ENCODE data around the gene MARK2.
A peak's percentile ranks its signal among the peaks of the same experiment; 100 is the strongest.

The MARK2 gene

GRCh38 chr11:63844836-63845235 lies 5.9 kb downstream of the MARK2 start:
- TF ChIP-seq CTCF (IDR thresholded peaks at IDR 0.05; ENCODE audit: unreplicated experiment in 3 of 3): no peak
- no peak overlapping the region for H3K4me3 Mint-ChIP-seq
- H3K4me1 Mint-ChIP-seq: peaks cover 41% of the 10 kb centered on the region
- H3K36me3 Mint-ChIP-seq (ENCODE audit: low read depth): peaks cover 22% of the 10 kb centered on the region
- H3K27ac Mint-ChIP-seq: peak overlapping the region in 1 of 3 experiments; percentile 54
- H3K27me3 Mint-ChIP-seq (ENCODE audit: low read depth): no peaks in the 10 kb centered on the region
- no peaks in the 10 kb centered on the region for H3K9me3 Mint-ChIP-seq

- Mint-ChIP-seq H3K27ac (peak overlapping the region in 2 of 3 experiments; percentile 33 to 54), H3K9me3 (no peaks in the 10 kb centered on the region), H3K27me3 (ENCODE audit: low read depth) (no peaks in the 10 kb centered on the region), H3K4me3 (no peak overlapping the region), H3K36me3 (ENCODE audit: low read depth) (peaks cover 22% of the 10 kb centered on the region), H3K4me1 (peaks cover 38% of the 10 kb centered on the region)
- TF ChIP-seq CTCF (IDR thresholded peaks at IDR 0.05; ENCODE audit: unreplicated experiment in 3 of 3): no peak
Observed at GRCh38 chr11:63845303-63845702, 6.4 kb downstream of the MARK2 start.

GRCh38 chr11:63845911-63846310 lies 7.0 kb downstream of the MARK2 start:
- Mint-ChIP-seq H3K36me3 (ENCODE audit: low read depth) (peaks cover 22% of the 10 kb centered on the region), H3K4me1 (peaks cover 32% of the 10 kb centered on the region), H3K27ac (peak overlapping the region in 1 of 3 experiments; percentile 54), H3K4me3 (no peak overlapping the region), H3K9me3 (no peaks in the 10 kb centered on the region), H3K27me3 (ENCODE audit: low read depth) (no peaks in the 10 kb centered on the region)
- TF ChIP-seq CTCF (IDR thresholded peaks at IDR 0.05; ENCODE audit: unreplicated experiment in 3 of 3): no peak

GRCh38 chr11:63846897-63847296 lies 8.0 kb downstream of the MARK2 start:
- no peak for TF ChIP-seq CTCF (IDR thresholded peaks at IDR 0.05; ENCODE audit: unreplicated experiment in 3 of 3)
- no peaks in the 10 kb centered on the region for H3K27me3 Mint-ChIP-seq (ENCODE audit: low read depth)
- H3K4me3 Mint-ChIP-seq: no peak overlapping the region
- peaks cover 28% of the 10 kb centered on the region for H3K36me3 Mint-ChIP-seq (ENCODE audit: low read depth)
- peaks cover 30% of the 10 kb centered on the region for H3K4me1 Mint-ChIP-seq
- H3K27ac Mint-ChIP-seq: peak overlapping the region in 2 of 3 experiments; percentile 53 to 75
- H3K9me3 Mint-ChIP-seq: no peaks in the 10 kb centered on the region

GRCh38 chr11:63847363-63847762 lies 8.5 kb downstream of the MARK2 start:
- Mint-ChIP-seq H3K4me3 (no peak overlapping the region), H3K9me3 (no peaks in the 10 kb centered on the region), H3K27ac (peak overlapping the region; percentile 53 to 75 (median 66)), H3K36me3 (ENCODE audit: low read depth) (peaks cover 28% of the 10 kb centered on the region), H3K4me1 (peaks cover 31% of the 10 kb centered on the region), H3K27me3 (ENCODE audit: low read depth) (no peaks in the 10 kb centered on the region)
- no peak for TF ChIP-seq CTCF (IDR thresholded peaks at IDR 0.05; ENCODE audit: unreplicated experiment in 3 of 3)

GRCh38 chr11:63849691-63850090 lies 10.8 kb downstream of the MARK2 start:
- H3K4me3 Mint-ChIP-seq: no peak overlapping the region
- no peak for TF ChIP-seq CTCF (IDR thresholded peaks at IDR 0.05; ENCODE audit: unreplicated experiment in 3 of 3)
- peaks cover 16% of the 10 kb centered on the region for H3K36me3 Mint-ChIP-seq (ENCODE audit: low read depth)
- no peaks in the 10 kb centered on the region for H3K27me3 Mint-ChIP-seq (ENCODE audit: low read depth)
- H3K9me3 Mint-ChIP-seq: no peaks in the 10 kb centered on the region
- no peak overlapping the region for H3K27ac Mint-ChIP-seq
- H3K4me1 Mint-ChIP-seq: peaks cover 22% of the 10 kb centered on the region

Measured in nephron (organoid).